ENCODE results near the gene ITGA3. TPM values are rescaled to one million over a fixed set of nuclear protein-coding genes. Genes with fewer than 3 reads are reported as not detected.

The ITGA3 gene
- total RNA-seq, 2 experiments from 2014 or later = 2.3 to 2.4 TPM

GRCh38 chr17:50080096-50080480 is 24.2 kb downstream of the ITGA3 start:
- Histone ChIP-seq H3K36me3 (ENCODE audit: insufficient read depth, low read length) (peaks cover 7% of the 10 kb centered on the region), H3K27ac (ENCODE audit: low read depth in 1 of 2, low read length in 2 of 2) (no peak overlapping the region), H3K4me1 (ENCODE audit: insufficient read depth, low read length) (no peaks in the 10 kb centered on the region), H3K27me3 (ENCODE audit: control insufficient read depth in 1 of 2, insufficient read depth in 2 of 2, low read length in 2 of 2) (no peaks in the 10 kb centered on the region), H3K4me3 (ENCODE audit: low read length) (no peak overlapping the region), H3K9me3 (ENCODE audit: control insufficient read depth in 1 of 2, insufficient read depth in 1 of 2, low read length in 2 of 2) (no peaks in the 10 kb centered on the region)
- TF ChIP-seq, protein P1, sequence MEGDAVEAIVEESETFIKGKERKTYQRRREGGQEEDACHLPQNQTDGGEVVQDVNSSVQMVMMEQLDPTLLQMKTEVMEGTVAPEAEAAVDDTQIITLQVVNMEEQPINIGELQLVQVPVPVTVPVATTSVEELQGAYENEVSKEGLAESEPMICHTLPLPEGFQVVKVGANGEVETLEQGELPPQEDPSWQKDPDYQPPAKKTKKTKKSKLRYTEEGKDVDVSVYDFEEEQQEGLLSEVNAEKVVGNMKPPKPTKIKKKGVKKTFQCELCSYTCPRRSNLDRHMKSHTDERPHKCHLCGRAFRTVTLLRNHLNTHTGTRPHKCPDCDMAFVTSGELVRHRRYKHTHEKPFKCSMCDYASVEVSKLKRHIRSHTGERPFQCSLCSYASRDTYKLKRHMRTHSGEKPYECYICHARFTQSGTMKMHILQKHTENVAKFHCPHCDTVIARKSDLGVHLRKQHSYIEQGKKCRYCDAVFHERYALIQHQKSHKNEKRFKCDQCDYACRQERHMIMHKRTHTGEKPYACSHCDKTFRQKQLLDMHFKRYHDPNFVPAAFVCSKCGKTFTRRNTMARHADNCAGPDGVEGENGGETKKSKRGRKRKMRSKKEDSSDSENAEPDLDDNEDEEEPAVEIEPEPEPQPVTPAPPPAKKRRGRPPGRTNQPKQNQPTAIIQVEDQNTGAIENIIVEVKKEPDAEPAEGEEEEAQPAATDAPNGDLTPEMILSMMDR (IDR thresholded peaks at IDR 0.05) = no peak
- Mint-ChIP-seq H3K27ac (no peak overlapping the region), H3K4me3 (no peak overlapping the region), H3K9me3 (no peaks in the 10 kb centered on the region), H3K27me3 (no peaks in the 10 kb centered on the region), H3K36me3 (ENCODE audit: low read depth) (peaks cover 19% of the 10 kb centered on the region), H3K4me1 (ENCODE audit: low read depth) (no peaks in the 10 kb centered on the region)
- POLR2A ChIA-PET = no interaction called here
- DNase-seq (no peak), ATAC-seq (ENCODE audit: poor library complexity) (no peak)
- CTCF ChIA-PET = no interaction called here
- intact Hi-C loops (cut with DNase I, micrococcal nuclease) = loop anchor here in 1 of 2 experiments (10.0 kb wide), 1 partner anchor 515 kb away; no protein-coding TSS in a partner anchor

DNA sequence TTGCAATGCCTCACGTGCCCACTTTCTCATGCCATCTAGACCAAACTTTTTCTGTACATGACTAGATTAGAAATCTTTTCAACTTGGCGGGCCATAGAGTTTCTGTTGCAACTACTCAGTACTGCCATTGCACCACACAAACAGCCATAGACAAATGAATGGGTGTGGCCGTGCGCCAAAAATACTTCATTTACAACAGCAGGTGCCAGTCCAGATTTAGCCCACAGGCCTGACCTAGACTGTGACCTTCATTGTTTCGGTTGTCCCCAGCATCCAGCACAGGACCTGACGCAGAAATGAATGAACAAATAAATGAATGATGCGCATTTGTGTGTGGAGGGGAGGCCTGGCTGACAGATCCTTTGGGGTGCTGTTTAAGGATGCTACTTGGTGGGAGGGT is 24.9 kb downstream of the ITGA3 start:
- CTCF ChIA-PET = no interaction called here
- peaks cover 7% of the 10 kb centered on the region for H3K36me3 ChIP-seq (ENCODE audit: insufficient read depth, low read length)
- H3K27ac ChIP-seq (ENCODE audit: low read depth in 1 of 2, low read length in 2 of 2) = no peak overlapping the region
- POLR2A ChIA-PET = no interaction called here
- Mint-ChIP-seq H3K9me3 (no peaks in the 10 kb centered on the region), H3K27ac (no peak overlapping the region), H3K36me3 (ENCODE audit: low read depth) (peaks cover 19% of the 10 kb centered on the region), H3K4me3 (no peak overlapping the region), H3K27me3 (no peaks in the 10 kb centered on the region), H3K4me1 (ENCODE audit: low read depth) (no peaks in the 10 kb centered on the region)
- H3K4me3 ChIP-seq (ENCODE audit: low read length) = no peak overlapping the region
- intact Hi-C loops (cut with DNase I, micrococcal nuclease) = loop anchor here in 1 of 2 experiments (10.0 kb wide), 1 partner anchor 516 kb away; no protein-coding TSS in a partner anchor
- no peaks in the 10 kb centered on the region for H3K4me1 ChIP-seq (ENCODE audit: insufficient read depth, low read length)
- ATAC-seq (ENCODE audit: poor library complexity) = no peak
- no peak for DNase-seq
- H3K27me3 ChIP-seq (ENCODE audit: control insufficient read depth in 1 of 2, insufficient read depth in 2 of 2, low read length in 2 of 2) = no peaks in the 10 kb centered on the region
- TF ChIP-seq, protein P1 (IDR thresholded peaks at IDR 0.05) = no peak
- no peaks in the 10 kb centered on the region for H3K9me3 ChIP-seq (ENCODE audit: control insufficient read depth in 1 of 2, insufficient read depth in 1 of 2, low read length in 2 of 2)

DNA sequence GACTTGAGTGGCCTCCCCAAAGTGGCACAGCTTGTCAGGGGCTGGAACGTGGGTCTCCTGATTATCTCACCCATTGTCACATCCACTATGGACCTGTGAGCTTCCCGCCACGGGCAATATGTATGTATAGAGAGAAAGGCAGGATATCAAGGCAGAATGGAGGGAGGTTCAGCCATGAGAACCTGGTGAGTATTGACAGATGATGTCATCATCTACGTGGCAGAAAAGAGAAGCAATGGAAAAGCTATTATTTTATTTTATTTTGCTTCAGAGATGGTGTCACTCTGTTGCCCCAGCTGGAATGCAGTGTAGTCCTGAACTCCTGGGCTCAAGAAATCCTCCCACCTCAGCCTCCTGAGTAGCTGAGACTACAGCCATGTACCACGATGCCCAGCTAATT is 25.8 kb downstream of the ITGA3 start:
- peaks cover 19% of the 10 kb centered on the region for H3K36me3 Mint-ChIP-seq (ENCODE audit: low read depth)
- CTCF ChIA-PET = no interaction called here
- Histone ChIP-seq H3K4me1 (ENCODE audit: insufficient read depth, low read length) (no peaks in the 10 kb centered on the region), H3K9me3 (ENCODE audit: control insufficient read depth in 1 of 2, insufficient read depth in 1 of 2, low read length in 2 of 2) (no peaks in the 10 kb centered on the region), H3K27ac (ENCODE audit: low read depth in 1 of 2, low read length in 2 of 2) (no peak overlapping the region), H3K36me3 (ENCODE audit: insufficient read depth, low read length) (peaks cover 7% of the 10 kb centered on the region), H3K4me3 (ENCODE audit: low read length) (no peak overlapping the region), H3K27me3 (ENCODE audit: control insufficient read depth in 1 of 2, insufficient read depth in 2 of 2, low read length in 2 of 2) (no peaks in the 10 kb centered on the region)
- H3K27me3 Mint-ChIP-seq = no peaks in the 10 kb centered on the region
- no peaks in the 10 kb centered on the region for H3K4me1 Mint-ChIP-seq (ENCODE audit: low read depth)
- no peak for DNase-seq
- H3K27ac Mint-ChIP-seq = no peak overlapping the region
- H3K9me3 Mint-ChIP-seq = no peaks in the 10 kb centered on the region
- intact Hi-C loops (cut with DNase I, micrococcal nuclease) = loop anchor here in 1 of 2 experiments (10.0 kb wide), 1 partner anchor 517 kb away; no protein-coding TSS in a partner anchor
- no peak overlapping the region for H3K4me3 Mint-ChIP-seq
- POLR2A ChIA-PET = no interaction called here
- TF ChIP-seq, protein P1 (IDR thresholded peaks at IDR 0.05) = no peak
- no peak for ATAC-seq (ENCODE audit: poor library complexity)

All from CD4-positive, alpha-beta T cell (primary cell).